Measurements from ENCODE around the gene MFSD12.

The MFSD12 gene

DNA sequence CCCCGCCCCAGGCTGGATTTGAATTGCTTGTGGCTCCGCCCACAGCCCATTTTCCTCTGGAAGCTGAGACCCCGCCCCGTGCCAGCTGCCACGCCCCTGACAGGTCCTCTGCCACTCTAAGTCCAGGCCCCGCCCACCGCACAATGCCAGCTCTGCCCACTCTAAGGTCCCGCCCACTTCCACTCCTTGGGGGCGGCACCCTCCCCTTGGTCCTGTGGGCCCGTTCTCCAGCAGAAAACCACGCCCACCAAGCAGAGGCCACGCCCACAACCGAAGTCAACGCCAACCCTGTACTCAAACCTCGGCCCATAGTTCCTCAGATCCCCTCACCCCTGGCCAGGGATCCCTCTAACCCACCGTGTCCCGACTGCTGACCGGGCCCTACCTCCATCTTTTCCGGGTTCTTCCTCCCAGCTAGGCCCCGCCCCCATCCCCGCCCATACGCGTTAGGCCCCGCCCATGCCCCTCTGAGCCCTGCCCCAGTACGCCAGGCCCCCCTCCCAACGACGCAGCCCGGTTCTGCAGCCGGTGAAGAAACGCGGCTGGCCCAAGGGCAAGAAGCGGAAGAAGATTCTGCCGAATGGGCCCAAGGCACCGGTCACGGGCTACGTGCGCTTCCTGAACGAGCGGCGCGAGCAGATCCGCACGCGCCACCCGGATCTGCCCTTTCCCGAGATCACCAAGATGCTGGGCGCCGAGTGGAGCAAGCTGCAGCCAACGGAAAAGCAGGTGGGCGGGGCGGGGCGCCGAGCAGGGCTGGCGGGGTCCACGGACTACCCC lies 16.7 kb upstream of the MFSD12 start (continued):
- TF ChIP-seq, protein P1, sequence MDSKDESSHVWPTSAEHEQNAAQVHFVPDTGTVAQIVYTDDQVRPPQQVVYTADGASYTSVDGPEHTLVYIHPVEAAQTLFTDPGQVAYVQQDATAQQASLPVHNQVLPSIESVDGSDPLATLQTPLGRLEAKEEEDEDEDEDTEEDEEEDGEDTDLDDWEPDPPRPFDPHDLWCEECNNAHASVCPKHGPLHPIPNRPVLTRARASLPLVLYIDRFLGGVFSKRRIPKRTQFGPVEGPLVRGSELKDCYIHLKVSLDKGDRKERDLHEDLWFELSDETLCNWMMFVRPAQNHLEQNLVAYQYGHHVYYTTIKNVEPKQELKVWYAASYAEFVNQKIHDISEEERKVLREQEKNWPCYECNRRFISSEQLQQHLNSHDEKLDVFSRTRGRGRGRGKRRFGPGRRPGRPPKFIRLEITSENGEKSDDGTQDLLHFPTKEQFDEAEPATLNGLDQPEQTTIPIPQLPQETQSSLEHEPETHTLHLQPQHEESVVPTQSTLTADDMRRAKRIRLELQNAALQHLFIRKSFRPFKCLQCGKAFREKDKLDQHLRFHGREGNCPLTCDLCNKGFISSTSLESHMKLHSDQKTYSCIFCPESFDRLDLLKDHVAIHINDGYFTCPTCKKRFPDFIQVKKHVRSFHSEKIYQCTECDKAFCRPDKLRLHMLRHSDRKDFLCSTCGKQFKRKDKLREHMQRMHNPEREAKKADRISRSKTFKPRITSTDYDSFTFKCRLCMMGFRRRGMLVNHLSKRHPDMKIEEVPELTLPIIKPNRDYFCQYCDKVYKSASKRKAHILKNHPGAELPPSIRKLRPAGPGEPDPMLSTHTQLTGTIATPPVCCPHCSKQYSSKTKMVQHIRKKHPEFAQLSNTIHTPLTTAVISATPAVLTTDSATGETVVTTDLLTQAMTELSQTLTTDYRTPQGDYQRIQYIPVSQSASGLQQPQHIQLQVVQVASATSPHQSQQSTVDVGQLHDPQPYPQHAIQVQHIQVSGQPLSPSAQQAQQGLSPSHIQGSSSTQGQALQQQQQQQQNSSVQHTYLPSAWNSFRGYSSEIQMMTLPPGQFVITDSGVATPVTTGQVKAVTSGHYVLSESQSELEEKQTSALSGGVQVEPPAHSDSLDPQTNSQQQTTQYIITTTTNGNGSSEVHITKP (tag by site-specific recombination; IDR thresholded peaks at IDR 0.05) = 0 out of 2 replicates have a peak, but pooled peaks have one; percentile 40
- TF ChIP-seq FEZF1 (tag by site-specific recombination; IDR thresholded peaks at IDR 0.05) (no peak), ZNF837 (tag by site-specific recombination; IDR thresholded peaks at IDR 0.05) (no peak), KLF16 (tag by site-specific recombination; IDR thresholded peaks at IDR 0.05) (peak; percentile 88), EGR2 (tag by site-specific recombination; IDR thresholded peaks at IDR 0.05; ENCODE audit: low read depth) (peak; percentile 86), KLF9 (tag by site-specific recombination; IDR thresholded peaks at IDR 0.05; ENCODE audit: low read depth) (peak; percentile 100), ZNF529 (tag by site-specific recombination; IDR thresholded peaks at IDR 0.05; ENCODE audit: insufficient replicate concordance) (no peak), ZEB2 (tag by site-specific recombination; IDR thresholded peaks at IDR 0.05) (no peak), ZNF169 (tag by site-specific recombination; IDR thresholded peaks at IDR 0.05) (no peak), ZNF132 (tag by site-specific recombination; IDR thresholded peaks at IDR 0.05; ENCODE audit: borderline replicate concordance) (no peak), ZNF335 (tag by site-specific recombination; conservative IDR thresholded peaks at IDR 0.05) (0 out of 2 replicates have a peak, but pooled peaks have one; percentile 1), GLI4 (tag by site-specific recombination; IDR thresholded peaks at IDR 0.05) (no peak), ZNF133 (tag by site-specific recombination; IDR thresholded peaks at IDR 0.05) (no peak), ZNF843 (tag by site-specific recombination; IDR thresholded peaks at IDR 0.05) (no peak), ZNF626 (tag by site-specific recombination; IDR thresholded peaks at IDR 0.05) (no peak), SP3 (tag by site-specific recombination; IDR thresholded peaks at IDR 0.05) (peak; percentile 96)
- TF ChIP-seq, protein P2, sequence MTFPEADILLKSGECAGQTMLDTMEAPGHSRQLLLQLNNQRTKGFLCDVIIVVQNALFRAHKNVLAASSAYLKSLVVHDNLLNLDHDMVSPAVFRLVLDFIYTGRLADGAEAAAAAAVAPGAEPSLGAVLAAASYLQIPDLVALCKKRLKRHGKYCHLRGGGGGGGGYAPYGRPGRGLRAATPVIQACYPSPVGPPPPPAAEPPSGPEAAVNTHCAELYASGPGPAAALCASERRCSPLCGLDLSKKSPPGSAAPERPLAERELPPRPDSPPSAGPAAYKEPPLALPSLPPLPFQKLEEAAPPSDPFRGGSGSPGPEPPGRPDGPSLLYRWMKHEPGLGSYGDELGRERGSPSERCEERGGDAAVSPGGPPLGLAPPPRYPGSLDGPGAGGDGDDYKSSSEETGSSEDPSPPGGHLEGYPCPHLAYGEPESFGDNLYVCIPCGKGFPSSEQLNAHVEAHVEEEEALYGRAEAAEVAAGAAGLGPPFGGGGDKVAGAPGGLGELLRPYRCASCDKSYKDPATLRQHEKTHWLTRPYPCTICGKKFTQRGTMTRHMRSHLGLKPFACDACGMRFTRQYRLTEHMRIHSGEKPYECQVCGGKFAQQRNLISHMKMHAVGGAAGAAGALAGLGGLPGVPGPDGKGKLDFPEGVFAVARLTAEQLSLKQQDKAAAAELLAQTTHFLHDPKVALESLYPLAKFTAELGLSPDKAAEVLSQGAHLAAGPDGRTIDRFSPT (tag by site-specific recombination; IDR thresholded peaks at IDR 0.05) = peak; percentile 91
- TF ChIP-seq, protein P3, sequence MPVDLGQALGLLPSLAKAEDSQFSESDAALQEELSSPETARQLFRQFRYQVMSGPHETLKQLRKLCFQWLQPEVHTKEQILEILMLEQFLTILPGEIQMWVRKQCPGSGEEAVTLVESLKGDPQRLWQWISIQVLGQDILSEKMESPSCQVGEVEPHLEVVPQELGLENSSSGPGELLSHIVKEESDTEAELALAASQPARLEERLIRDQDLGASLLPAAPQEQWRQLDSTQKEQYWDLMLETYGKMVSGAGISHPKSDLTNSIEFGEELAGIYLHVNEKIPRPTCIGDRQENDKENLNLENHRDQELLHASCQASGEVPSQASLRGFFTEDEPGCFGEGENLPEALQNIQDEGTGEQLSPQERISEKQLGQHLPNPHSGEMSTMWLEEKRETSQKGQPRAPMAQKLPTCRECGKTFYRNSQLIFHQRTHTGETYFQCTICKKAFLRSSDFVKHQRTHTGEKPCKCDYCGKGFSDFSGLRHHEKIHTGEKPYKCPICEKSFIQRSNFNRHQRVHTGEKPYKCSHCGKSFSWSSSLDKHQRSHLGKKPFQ (tag by site-specific recombination; IDR thresholded peaks at IDR 0.05) = no peak
- TF ChIP-seq, protein P4, sequence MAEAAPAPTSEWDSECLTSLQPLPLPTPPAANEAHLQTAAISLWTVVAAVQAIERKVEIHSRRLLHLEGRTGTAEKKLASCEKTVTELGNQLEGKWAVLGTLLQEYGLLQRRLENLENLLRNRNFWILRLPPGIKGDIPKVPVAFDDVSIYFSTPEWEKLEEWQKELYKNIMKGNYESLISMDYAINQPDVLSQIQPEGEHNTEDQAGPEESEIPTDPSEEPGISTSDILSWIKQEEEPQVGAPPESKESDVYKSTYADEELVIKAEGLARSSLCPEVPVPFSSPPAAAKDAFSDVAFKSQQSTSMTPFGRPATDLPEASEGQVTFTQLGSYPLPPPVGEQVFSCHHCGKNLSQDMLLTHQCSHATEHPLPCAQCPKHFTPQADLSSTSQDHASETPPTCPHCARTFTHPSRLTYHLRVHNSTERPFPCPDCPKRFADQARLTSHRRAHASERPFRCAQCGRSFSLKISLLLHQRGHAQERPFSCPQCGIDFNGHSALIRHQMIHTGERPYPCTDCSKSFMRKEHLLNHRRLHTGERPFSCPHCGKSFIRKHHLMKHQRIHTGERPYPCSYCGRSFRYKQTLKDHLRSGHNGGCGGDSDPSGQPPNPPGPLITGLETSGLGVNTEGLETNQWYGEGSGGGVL (tag by site-specific recombination; IDR thresholded peaks at IDR 0.05) = no peak
- TF ChIP-seq, protein P5, sequence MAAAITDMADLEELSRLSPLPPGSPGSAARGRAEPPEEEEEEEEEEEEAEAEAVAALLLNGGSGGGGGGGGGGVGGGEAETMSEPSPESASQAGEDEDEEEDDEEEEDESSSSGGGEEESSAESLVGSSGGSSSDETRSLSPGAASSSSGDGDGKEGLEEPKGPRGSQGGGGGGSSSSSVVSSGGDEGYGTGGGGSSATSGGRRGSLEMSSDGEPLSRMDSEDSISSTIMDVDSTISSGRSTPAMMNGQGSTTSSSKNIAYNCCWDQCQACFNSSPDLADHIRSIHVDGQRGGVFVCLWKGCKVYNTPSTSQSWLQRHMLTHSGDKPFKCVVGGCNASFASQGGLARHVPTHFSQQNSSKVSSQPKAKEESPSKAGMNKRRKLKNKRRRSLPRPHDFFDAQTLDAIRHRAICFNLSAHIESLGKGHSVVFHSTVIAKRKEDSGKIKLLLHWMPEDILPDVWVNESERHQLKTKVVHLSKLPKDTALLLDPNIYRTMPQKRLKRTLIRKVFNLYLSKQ (tag by site-specific recombination; IDR thresholded peaks at IDR 0.05; ENCODE audit: borderline replicate concordance) = no peak
- TF ChIP-seq, protein P6, sequence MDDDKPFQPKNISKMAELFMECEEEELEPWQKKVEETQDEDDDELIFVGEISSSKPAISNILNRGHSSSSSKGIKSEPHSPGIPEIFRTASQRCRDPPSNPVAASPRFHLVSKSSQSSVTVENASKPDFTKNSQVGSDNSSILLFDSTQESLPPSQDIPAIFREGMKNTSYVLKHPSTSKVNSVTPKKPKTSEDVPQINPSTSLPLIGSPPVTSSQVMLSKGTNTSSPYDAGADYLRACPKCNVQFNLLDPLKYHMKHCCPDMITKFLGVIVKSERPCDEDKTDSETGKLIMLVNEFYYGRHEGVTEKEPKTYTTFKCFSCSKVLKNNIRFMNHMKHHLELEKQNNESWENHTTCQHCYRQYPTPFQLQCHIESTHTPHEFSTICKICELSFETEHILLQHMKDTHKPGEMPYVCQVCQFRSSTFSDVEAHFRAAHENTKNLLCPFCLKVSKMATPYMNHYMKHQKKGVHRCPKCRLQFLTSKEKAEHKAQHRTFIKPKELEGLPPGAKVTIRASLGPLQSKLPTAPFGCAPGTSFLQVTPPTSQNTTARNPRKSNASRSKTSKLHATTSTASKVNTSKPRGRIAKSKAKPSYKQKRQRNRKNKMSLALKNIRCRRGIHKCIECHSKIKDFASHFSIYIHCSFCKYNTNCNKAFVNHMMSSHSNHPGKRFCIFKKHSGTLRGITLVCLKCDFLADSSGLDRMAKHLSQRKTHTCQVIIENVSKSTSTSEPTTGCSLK (tag by site-specific recombination; IDR thresholded peaks at IDR 0.05) = no peak
- TF ChIP-seq, protein P7, sequence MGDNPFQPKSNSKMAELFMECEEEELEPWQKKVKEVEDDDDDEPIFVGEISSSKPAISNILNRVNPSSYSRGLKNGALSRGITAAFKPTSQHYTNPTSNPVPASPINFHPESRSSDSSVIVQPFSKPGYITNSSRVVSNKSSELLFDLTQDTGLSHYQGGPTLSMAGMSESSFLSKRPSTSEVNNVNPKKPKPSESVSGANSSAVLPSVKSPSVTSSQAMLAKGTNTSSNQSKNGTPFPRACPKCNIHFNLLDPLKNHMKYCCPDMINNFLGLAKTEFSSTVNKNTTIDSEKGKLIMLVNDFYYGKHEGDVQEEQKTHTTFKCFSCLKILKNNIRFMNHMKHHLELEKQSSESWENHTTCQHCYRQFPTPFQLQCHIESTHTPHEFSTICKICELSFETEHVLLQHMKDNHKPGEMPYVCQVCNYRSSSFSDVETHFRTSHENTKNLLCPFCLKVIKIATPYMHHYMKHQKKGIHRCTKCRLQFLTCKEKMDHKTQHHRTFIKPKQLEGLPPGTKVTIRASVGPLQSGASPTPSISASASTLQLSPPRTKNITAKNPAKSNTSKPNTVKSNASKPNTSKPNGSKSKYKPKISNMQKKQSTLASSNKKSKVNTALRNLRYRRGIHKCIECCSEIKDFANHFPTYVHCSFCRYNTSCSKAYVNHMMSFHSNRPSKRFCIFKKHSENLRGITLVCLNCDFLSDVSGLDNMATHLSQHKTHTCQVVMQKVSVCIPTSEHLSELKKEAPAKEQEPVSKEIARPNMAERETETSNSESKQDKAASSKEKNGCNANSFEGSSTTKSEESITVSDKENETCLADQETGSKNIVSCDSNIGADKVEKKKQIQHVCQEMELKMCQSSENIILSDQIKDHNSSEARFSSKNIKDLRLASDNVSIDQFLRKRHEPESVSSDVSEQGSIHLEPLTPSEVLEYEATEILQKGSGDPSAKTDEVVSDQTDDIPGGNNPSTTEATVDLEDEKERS (tag by site-specific recombination; IDR thresholded peaks at IDR 0.05) = no peak

All from HEK293 (cell line).